B cell (primary cell): ENCODE results near the gene RAD51B. TPM values are rescaled to one million over a fixed set of nuclear protein-coding genes. Genes with fewer than 3 reads are reported as not detected.

Experiments
- ATAC-seq: fragments of 200-7000 bp; cut with Tn5 transposase; one replicate; pipeline ENCODE4 v1.10.0; 2021; ENCODE audit warnings: low read depth, mild to moderate bottlenecking, moderate number of reproducible peaks, moderate library complexity
- CTCF ChIA-PET: fragments of 350-600 bp; sonication (Branson Sonifier 250); formaldehyde crosslinking; loops from one replicate; lab custom pipeline; 2021; ENCODE audit warnings: antibody characterized with exemption, inconsistent platforms; lab: Charles Lee
- POLR2A ChIA-PET: fragments of 350-600 bp; sonication (Branson Sonifier 250); formaldehyde crosslinking; loops from one replicate; lab custom pipeline; 2021; ENCODE audit warnings: antibody characterized with exemption; lab: Charles Lee
- DNase-seq: peaks from one replicate; pipeline ENCODE4 v3.0.0; 2013
- H2AFZ ChIP-seq: 2 replicates; pipeline ENCODE4 v1.6.1; 2012; ENCODE audit warnings: mild to moderate bottlenecking, low read depth, low read length; ENCODE audit not compliant: insufficient read depth, poor library complexity, severe bottlenecking
- H3K27ac ChIP-seq, 2 donors: 1 replicate in 1 of 2; 2 replicates in 1 of 2; pipeline ENCODE4 v1.5.1; 2012 to 2013; ENCODE audit warnings: low read length in 2 of 2, mild to moderate bottlenecking in 2 of 2, moderate library complexity in 1 of 2
- H3K27me3 ChIP-seq, 4 experiments: fragments of 200-600 bp in 1 of 4; sonication (generic) in 1 of 4; replicated peaks in 1 of 4; 1 replicate in 2 of 4; 2 replicates in 2 of 4; pipeline versions ENCODE4 v1.6.1 to v1.7.0; 2013 to 2016; ENCODE audit warnings: low read length in 3 of 4, mild to moderate bottlenecking in 2 of 4, mixed read lengths in 1 of 4, moderate library complexity in 1 of 4; ENCODE audit not compliant: insufficient read depth in 4 of 4, control insufficient read depth in 3 of 4; ENCODE audit errors: control extremely low read depth in 1 of 4
- H3K36me3 ChIP-seq, 2 experiments: replicated peaks in 1 of 2; 1 replicate in 1 of 2; 2 replicates in 1 of 2; pipeline versions ENCODE4 v1.6.1 to v1.7.1; 2013; ENCODE audit warnings: low read length in 1 of 2; ENCODE audit not compliant: insufficient read depth in 2 of 2, control insufficient read depth in 1 of 2; ENCODE audit errors: control extremely low read depth in 1 of 2, extremely low read depth in 1 of 2
- H3K4me1 ChIP-seq, 2 donors: fragments of 200-600 bp in 1 of 2; sonication (generic) in 1 of 2; 1 replicate in 1 of 2; 2 replicates in 1 of 2; pipeline versions ENCODE4 v1.5.1 to v1.6.1; 2013 to 2017; ENCODE audit warnings: low read length in 2 of 2; ENCODE audit not compliant: control insufficient read depth in 2 of 2, insufficient read depth in 2 of 2
- H3K4me2 ChIP-seq: replicated peaks from 2 replicates; pipeline ENCODE3; 2012; ENCODE audit warnings: mild to moderate bottlenecking, low read depth, low read length; ENCODE audit not compliant: poor library complexity, severe bottlenecking
- H3K4me3 ChIP-seq, 5 experiments: fragments of 200-600 bp in 1 of 5; sonication (generic) in 1 of 5; 1 replicate in 3 of 5; 2 replicates in 2 of 5; pipeline versions ENCODE4 v1.5.1 to v1.7.0; 2011 to 2016; ENCODE audit warnings: low read length in 4 of 5, mild to moderate bottlenecking in 4 of 5, low read depth in 2 of 5, control low read depth in 1 of 5, moderate library complexity in 1 of 5; ENCODE audit not compliant: insufficient read depth in 1 of 5; ENCODE audit errors: control extremely low read depth in 1 of 5, extremely low read depth in 1 of 5
- H3K79me2 ChIP-seq: fragments of 200-600 bp; sonication (generic); one replicate; pipeline ENCODE4 v1.6.0; 2016; ENCODE audit warnings: low read length; ENCODE audit not compliant: control insufficient read depth, insufficient read depth
- H3K9ac ChIP-seq: fragments of 200-600 bp; sonication (generic); 2 replicates; pipeline ENCODE4 v1.6.1; 2017; ENCODE audit warnings: mild to moderate bottlenecking, low read length, moderate library complexity
- H3K9me3 ChIP-seq, 3 donors: one replicate each; pipeline versions ENCODE4 v1.6.1 to v1.7.1; 2013; ENCODE audit warnings: low read length in 2 of 3; ENCODE audit not compliant: control insufficient read depth in 2 of 3, insufficient read depth in 1 of 3; ENCODE audit errors: control extremely low read depth in 1 of 3
- H4K20me1 ChIP-seq: 2 replicates; pipeline ENCODE4 v1.6.0; 2012; ENCODE audit warnings: mild to moderate bottlenecking, low read length; ENCODE audit not compliant: insufficient read depth, control insufficient read depth, poor library complexity, severe bottlenecking
- H3K27ac Mint-ChIP-seq: one replicate; pipeline ENCODE4 v1.8.0; 2021; ENCODE audit warnings: mixed read lengths
- H3K27me3 Mint-ChIP-seq: one replicate; pipeline ENCODE4 v1.8.0; 2021; ENCODE audit warnings: mixed read lengths
- H3K4me1 Mint-ChIP-seq: one replicate; pipeline ENCODE4 v1.8.0; 2021; ENCODE audit warnings: mixed read lengths
- H3K4me3 Mint-ChIP-seq: one replicate; pipeline ENCODE4 v1.8.0; 2021; ENCODE audit warnings: mixed read lengths
- H3K9me3 Mint-ChIP-seq: one replicate; pipeline ENCODE4 v1.8.0; 2022; ENCODE audit warnings: mixed read lengths; ENCODE audit not compliant: insufficient read depth
- CTCF ChIP-seq: fragments of 200-600 bp; IDR thresholded peaks from one replicate; pipeline ENCODE4 v1.8.0; 2022; ENCODE audit warnings: antibody characterized with exemption, mild to moderate bottlenecking
- EZH2 ChIP-seq: IDR thresholded peaks from 2 replicates; pipeline ENCODE4 v1.6.1; 2012; ENCODE audit warnings: borderline replicate concordance, low read depth, mild to moderate bottlenecking, moderate library complexity, low read length; ENCODE audit not compliant: insufficient read depth, poor library complexity, severe bottlenecking
- WGBS: methylation state at CpG from one replicate; pipeline ENCODE4 v1.1.5; 2013; ENCODE audit warnings: missing lambda C conversion rate; ENCODE audit not compliant: insufficient coverage; 5-methylcytosine and 5-hydroxymethylcytosine counted together
- intact Hi-C: fragments of 100-400 bp; cut with micrococcal nuclease; formaldehyde crosslinking; loops from one replicate; pipeline ENCODE4 v1.10.0; 2022
- polyA plus RNA-seq: library from polyadenylated mRNA; depleted of rRNA; stranded (reverse); fragments of >200 nt; gene quantifications from 2 replicates; pipeline ENCODE4 v1.2.3, GENCODE V29; 2012
- total RNA-seq, 2 donors: library from RNA; stranded (reverse); fragments of 120-200 nt in 1 of 2; gene quantifications; 1 replicate in 1 of 2; 2 replicates in 1 of 2; pipeline versions ENCODE4 v1.2.3 to v1.2.4, GENCODE V29; 2013 to 2022

Gene RAD51B
- total and polyA plus RNA-seq, 2 donors (not counting 1 experiment from before 2014, with no cell fraction given) = 6.5 to 60.6 TPM

- H3K9ac ChIP-seq = no peak overlapping the region
- H3K4me3 ChIP-seq = no peak overlapping the region
- ATAC-seq = no peak
- no peaks in the 10 kb centered on the region for H3K36me3 ChIP-seq
- intact Hi-C loops = no loop called here
- no peak for DNase-seq
- H2AFZ ChIP-seq = no peak overlapping the region
- H3K9me3 ChIP-seq = peaks cover 0 to 3% (median 0%) of the 10 kb centered on the region in 3 donors
- TF ChIP-seq EZH2 = no peak
- TF ChIP-seq CTCF = no peak
- H3K9me3 Mint-ChIP-seq = no peaks in the 10 kb centered on the region
- no peak overlapping the region for H3K4me2 ChIP-seq
- WGBS = 82% methylated on average over 4 of the region's 4 CpGs
- no peak overlapping the region for H3K4me3 Mint-ChIP-seq
- ChIA-PET POLR2A (no interaction called here), CTCF (interaction anchor here (1.5 kb wide), 1 partner anchor 75 kb away, joined by 3 read pairs; no protein-coding TSS in a partner anchor)
- H3K27me3 Mint-ChIP-seq = no peaks in the 10 kb centered on the region
- H3K4me1 Mint-ChIP-seq = peaks cover 78% of the 10 kb centered on the region
- H3K27ac Mint-ChIP-seq = no peak overlapping the region
- peaks cover 52 to 75% of the 10 kb centered on the region in 2 donors for H3K4me1 ChIP-seq
- H3K27me3 ChIP-seq = no peaks in the 10 kb centered on the region
- H3K79me2 ChIP-seq = peaks cover 12% of the 10 kb centered on the region
- H3K27ac ChIP-seq = no peak overlapping the region
- no peaks in the 10 kb centered on the region for H4K20me1 ChIP-seq
Observed at GRCh38 chr14:68738559-68738958, 919.0 kb downstream of the RAD51B start.

- DNase-seq (no peak), ATAC-seq (no peak)
- Mint-ChIP-seq H3K27ac (no peak overlapping the region), H3K4me1 (peaks cover 69% of the 10 kb centered on the region), H3K27me3 (no peaks in the 10 kb centered on the region), H3K4me3 (no peak overlapping the region), H3K9me3 (no peaks in the 10 kb centered on the region)
- no peaks in the 10 kb centered on the region for H3K27me3 ChIP-seq
- peaks cover 0 to 3% (median 0%) of the 10 kb centered on the region in 3 donors for H3K9me3 ChIP-seq
- peaks cover 40 to 64% of the 10 kb centered on the region in 2 donors for H3K4me1 ChIP-seq
- WGBS = 97% methylated on average over 4 of the region's 7 CpGs
- no peak for TF ChIP-seq CTCF
- no peak for TF ChIP-seq EZH2
- no peaks in the 10 kb centered on the region for H4K20me1 ChIP-seq
- ChIA-PET POLR2A (interaction anchor here (0.7 kb wide), 1 partner anchor 101 kb away, joined by 4 read pairs; no protein-coding TSS in a partner anchor), CTCF (no interaction called here)
- no peaks in the 10 kb centered on the region for H3K36me3 ChIP-seq
- no peak overlapping the region for H3K27ac ChIP-seq
- H3K4me2 ChIP-seq = no peak overlapping the region
- no peak overlapping the region for H3K4me3 ChIP-seq
- intact Hi-C loops = loop anchor here (5.0 kb wide), 1 partner anchor 332 kb away; no protein-coding TSS in a partner anchor
- H3K79me2 ChIP-seq = peaks cover 12% of the 10 kb centered on the region
- H3K9ac ChIP-seq = no peak overlapping the region
- no peak overlapping the region for H2AFZ ChIP-seq
Observed at GRCh38 chr14:68739701-68740100, 920.1 kb downstream of the RAD51B start.
